ENCODE measurements around the gene MTHFD1. TPM values are rescaled to one million over a fixed set of nuclear protein-coding genes. Genes with fewer than 3 reads are reported as not detected.
A peak's percentile ranks its signal among the peaks of the same experiment; 100 is the strongest.

The MTHFD1 gene
- total RNA-seq, 3 donors from 2014 or later = 35.9 to 73.3 (median 37.3) TPM

GRCh38 chr14:64501411-64502171 lies 113.4 kb downstream of the MTHFD1 start:
- no peaks in the 10 kb centered on the region for H3K36me3 ChIP-seq (ENCODE audit: low read depth)
- intact Hi-C loops (cut with DNase I, micrococcal nuclease) = no loop called here
- TF ChIP-seq, protein P1, sequence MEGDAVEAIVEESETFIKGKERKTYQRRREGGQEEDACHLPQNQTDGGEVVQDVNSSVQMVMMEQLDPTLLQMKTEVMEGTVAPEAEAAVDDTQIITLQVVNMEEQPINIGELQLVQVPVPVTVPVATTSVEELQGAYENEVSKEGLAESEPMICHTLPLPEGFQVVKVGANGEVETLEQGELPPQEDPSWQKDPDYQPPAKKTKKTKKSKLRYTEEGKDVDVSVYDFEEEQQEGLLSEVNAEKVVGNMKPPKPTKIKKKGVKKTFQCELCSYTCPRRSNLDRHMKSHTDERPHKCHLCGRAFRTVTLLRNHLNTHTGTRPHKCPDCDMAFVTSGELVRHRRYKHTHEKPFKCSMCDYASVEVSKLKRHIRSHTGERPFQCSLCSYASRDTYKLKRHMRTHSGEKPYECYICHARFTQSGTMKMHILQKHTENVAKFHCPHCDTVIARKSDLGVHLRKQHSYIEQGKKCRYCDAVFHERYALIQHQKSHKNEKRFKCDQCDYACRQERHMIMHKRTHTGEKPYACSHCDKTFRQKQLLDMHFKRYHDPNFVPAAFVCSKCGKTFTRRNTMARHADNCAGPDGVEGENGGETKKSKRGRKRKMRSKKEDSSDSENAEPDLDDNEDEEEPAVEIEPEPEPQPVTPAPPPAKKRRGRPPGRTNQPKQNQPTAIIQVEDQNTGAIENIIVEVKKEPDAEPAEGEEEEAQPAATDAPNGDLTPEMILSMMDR (IDR thresholded peaks at IDR 0.05) = no peak
- DNase-seq = peak; percentile 57 to 61 (median 61)
- no peak overlapping the region for H3K4me3 ChIP-seq
- H3K9me3 ChIP-seq = no peaks in the 10 kb centered on the region
- peaks cover 41% of the 10 kb centered on the region for H3K4me1 ChIP-seq (ENCODE audit: low read depth)
- ATAC-seq = peak; percentile 2

DNA sequence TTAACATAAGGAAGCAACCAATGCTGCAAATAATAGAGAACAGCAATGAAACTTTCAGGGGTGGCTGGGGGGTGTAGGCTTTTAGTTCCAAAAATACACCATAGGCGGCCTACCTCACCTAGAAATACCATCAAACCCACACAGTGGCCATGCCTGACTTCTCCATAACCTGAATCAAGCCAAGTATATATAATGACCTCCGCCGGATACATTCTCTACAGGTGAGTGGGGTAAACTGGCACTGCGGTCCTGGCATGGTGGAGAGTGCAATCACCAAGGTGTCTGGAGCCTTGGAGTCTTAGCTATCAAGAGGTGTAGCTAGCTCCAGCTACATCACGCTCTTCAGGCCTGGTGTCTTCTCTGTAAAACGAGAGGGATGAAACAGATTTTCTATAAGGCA lies 114.3 kb downstream of the MTHFD1 start:
- no peaks in the 10 kb centered on the region for H3K9me3 ChIP-seq
- intact Hi-C loops (cut with DNase I, micrococcal nuclease) = no loop called here
- TF ChIP-seq, protein P1 (IDR thresholded peaks at IDR 0.05) = no peak
- DNase-seq (peak in 1 of 3 donors; percentile 29), ATAC-seq (no peak)
- no peaks in the 10 kb centered on the region for H3K36me3 ChIP-seq (ENCODE audit: low read depth)
- peaks cover 47% of the 10 kb centered on the region for H3K4me1 ChIP-seq (ENCODE audit: low read depth)
- no peak overlapping the region for H3K4me3 ChIP-seq

DNA sequence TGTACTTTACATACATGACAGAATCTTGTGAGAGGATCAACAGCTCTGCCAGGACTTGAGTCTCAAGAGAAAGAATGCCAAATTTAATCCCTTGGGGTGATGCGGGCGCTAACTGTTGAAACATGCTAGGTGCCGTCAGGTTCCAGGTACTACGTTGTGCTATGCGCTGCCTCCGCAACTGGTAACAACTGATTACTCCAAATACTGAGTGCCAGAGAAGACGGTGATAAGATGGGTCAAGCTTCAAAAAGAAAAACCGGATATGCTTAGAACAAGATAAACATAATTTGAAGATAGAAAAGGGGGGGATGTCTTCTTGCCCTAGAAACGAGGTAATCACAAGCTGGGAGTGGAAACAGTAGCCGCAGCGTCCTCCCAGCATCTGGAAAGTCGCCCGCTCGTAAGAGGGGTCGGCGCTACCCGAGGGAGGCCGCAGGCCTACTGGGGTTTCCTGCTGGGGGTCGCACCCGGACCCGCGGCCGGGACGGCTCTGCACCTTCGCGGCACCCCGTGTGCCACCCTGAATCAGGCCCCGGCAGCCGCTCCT lies 114.8 kb downstream of the MTHFD1 start:
- TF ChIP-seq, protein P1 (IDR thresholded peaks at IDR 0.05) = no peak
- peaks cover 52% of the 10 kb centered on the region for H3K4me1 ChIP-seq (ENCODE audit: low read depth)
- DNase-seq (peak in 2 of 3 donors; percentile 42 to 59), ATAC-seq (no peak)
- H3K4me3 ChIP-seq = peak overlapping the region; percentile 79
- no peaks in the 10 kb centered on the region for H3K9me3 ChIP-seq
- intact Hi-C loops (cut with DNase I, micrococcal nuclease) = no loop called here
- H3K36me3 ChIP-seq (ENCODE audit: low read depth) = no peaks in the 10 kb centered on the region

GRCh38 chr14:64503434-64504309 lies 115.5 kb downstream of the MTHFD1 start, which contains the start of gene ZBTB25:
Gene ZBTB25 (minus strand): TSS chr14:64503838. CDS start chr14:64490533, 13,305 bp downstream.
- H3K4me1 ChIP-seq (ENCODE audit: low read depth) = peaks cover 56% of the 10 kb centered on the region
- DNase-seq = peak; percentile 87 to 96 (median 93)
- H3K9me3 ChIP-seq = no peaks in the 10 kb centered on the region
- peak; percentile 80 for ATAC-seq
- H3K36me3 ChIP-seq (ENCODE audit: low read depth) = no peaks in the 10 kb centered on the region
- TF ChIP-seq, protein P1 (IDR thresholded peaks at IDR 0.05) = no peak
- H3K4me3 ChIP-seq = peak within 1 kb of the TSS; percentile 79
- intact Hi-C loops (cut with DNase I, micrococcal nuclease) = no loop called here

GRCh38 chr14:64504310-64504896 lies 116.2 kb downstream of the MTHFD1 start, which contains the start of gene ZBTB1:
Gene ZBTB1 (plus strand): TSS chr14:64504770. CDS start chr14:64521505, 16,735 bp downstream.
- TF ChIP-seq, protein P1 (IDR thresholded peaks at IDR 0.05) = no peak
- Histone ChIP-seq H3K9me3 (no peaks in the 10 kb centered on the region), H3K4me3 (peak within 1 kb of the TSS; percentile 79), H3K36me3 (ENCODE audit: low read depth) (no peaks in the 10 kb centered on the region), H3K4me1 (ENCODE audit: low read depth) (peaks cover 56% of the 10 kb centered on the region)
- peak; percentile 77 to 92 (median 89) for DNase-seq
- intact Hi-C loops (cut with DNase I, micrococcal nuclease) = no loop called here
- peak; percentile 69 for ATAC-seq
